GM19043 (cell line): ENCODE data around the gene LCN10.
A peak's percentile ranks its signal among the peaks of the same experiment; 100 is the strongest.
"Not testable (repeated sequence)": the region's sequence is repeated elsewhere in the genome, so short reads cannot be mapped to it uniquely, and the experiment has no call there.

Source experiments
- ATAC-seq: cut with Tn5 transposase; IDR thresholded peaks from one replicate; pipeline ENCODE4 v1.9.1; 2021; ENCODE audit warnings: low read depth; ENCODE audit not compliant: unreplicated experiment

Gene LCN10

DNA sequence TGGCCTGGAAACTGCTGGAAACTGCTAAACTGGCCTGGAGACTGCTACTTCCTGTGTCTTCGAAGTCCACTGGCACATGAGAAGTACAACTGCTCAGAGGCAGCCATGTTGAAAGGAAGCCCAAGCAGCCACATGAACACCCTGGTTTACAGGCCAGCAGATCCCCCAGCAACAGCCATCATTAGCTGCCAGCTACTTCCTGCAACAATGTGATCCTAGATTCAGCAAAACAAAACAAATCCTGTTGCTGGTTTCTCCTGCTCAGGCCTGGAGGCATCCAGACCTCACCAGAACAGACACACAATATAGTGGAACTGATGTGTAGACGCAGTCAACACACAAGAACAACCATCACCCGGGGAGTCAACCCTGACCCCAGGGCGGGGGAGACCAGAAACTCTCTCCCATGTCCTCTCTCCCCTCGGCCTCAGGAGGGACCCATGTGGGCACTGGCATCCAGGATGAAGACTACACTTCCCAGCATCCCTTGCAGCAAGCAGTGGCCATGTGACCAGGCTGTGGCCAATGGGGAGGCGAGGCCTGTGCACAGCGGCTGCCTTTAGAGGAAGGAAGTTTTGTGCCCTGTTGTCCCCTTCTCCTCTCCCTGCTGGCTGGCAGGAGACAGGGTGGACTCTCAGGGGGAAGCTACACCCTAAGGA, 30.8 kb upstream of the LCN10 start:
- no peak for ATAC-seq

DNA sequence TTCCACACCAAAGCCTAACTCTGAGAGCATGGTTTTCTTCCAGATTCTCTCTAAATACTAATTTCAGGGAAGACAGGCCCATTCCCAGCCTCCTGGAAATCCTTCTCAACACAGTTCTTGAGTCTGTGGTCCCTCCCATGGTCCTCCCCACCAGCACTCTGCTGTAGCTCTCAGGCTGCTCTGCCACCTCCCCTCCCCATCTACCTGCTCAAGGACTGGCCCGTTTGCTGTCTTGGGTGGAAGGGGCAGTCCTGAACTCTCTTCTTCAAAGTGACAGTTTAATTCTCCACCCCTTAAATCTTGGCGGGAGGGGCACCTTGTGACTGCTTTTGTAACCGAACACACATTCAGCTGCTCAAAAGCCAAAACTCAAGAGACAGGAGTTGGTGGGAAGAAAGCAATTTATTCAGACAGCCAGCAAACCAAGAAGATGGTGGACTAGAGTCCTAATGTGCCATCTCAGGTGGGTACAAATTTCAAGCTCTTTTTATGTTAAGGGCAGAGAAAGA, 29.2 kb upstream of the LCN10 start:
- no peak for ATAC-seq

DNA sequence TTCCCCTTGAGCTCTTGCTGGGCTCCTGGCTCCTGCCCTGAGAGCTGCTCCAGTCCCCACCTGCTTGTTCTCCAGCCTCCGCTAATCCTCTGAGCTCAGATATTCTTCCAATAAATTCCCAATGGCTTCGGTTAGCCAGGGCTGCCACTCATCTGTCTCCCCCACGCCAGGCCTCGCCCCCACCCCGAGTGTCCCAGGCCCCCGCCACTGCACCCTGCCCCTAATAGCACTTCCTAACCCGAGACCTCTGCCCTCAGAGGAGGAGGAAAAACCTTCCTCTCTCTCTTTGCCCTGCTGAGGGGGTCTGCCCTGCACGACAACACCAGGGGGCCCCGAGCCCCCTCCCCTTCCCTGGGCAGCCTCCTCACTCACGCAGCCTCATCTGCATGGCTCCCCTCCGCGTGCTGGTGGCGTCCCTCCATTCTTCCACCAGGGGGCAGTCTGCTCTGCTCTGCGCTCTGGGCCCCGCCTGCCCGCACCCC, 27.0 kb upstream of the LCN10 start:
- no peak for ATAC-seq

DNA sequence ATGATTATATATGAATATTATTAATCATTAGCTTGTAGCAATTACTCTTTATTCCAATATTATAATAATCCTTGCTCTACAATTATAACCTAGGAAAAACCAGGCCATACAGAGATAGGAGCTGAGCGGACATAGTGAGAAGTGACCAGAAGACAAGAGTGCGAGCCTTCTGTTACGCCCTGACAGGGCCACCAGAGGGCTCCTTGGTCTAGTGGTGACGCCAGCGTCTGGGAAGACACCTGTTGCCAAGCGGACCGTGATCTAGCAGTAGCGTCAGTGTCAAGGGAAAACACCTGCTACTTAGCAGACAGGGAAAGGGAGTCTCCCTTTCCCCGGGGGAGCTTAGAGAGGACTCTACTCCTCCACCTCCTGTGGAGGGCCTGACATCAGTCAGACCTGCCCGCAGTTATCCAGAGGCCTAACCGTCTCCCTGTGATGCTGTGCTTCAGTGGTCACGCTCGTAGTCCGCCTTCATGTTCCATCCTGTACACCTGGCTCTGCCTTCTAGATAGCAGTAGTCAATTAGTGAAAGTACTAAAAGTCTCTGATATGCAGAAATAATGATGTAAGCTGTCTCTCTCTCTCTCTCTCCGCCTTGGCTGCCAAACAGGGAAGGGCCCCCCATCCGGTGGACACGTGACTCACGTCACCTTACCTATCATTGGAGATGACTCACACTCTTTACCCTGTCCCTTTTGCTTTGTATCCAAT, 23.8 kb upstream of the LCN10 start:
- ATAC-seq = not testable (repeated sequence)

DNA sequence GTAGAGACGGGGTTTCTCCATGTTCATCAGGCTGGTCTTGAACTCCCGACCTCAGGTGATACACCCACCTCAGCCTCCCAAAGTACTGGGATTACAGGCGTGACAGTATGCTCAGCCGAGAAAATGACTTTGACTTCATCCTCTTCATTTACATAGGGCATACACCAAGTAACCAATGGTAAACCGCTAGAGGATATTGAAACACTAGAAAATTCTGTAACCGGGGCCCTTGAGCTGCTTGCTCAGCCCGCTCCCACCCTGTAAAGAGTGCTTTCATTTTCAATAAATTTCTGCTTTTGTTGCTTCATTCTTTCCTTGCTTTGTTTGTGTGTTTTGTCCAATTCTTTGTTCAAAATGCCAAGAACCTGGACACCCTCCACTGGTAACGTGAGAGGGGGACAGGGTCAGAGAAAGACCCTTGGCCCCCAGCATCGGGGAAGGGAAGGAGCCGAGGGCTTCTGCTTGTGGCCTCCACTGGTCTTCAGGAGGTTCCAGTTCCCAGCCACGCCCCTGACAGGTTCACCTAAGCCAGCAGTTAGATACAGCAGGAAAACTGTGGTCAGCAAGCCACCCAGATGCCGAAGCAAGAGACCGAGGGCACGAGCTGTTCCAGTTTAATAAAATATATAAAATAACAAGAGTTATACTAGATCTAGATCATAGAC, 23.1 kb upstream of the LCN10 start:
- ATAC-seq = peak; percentile 68

DNA sequence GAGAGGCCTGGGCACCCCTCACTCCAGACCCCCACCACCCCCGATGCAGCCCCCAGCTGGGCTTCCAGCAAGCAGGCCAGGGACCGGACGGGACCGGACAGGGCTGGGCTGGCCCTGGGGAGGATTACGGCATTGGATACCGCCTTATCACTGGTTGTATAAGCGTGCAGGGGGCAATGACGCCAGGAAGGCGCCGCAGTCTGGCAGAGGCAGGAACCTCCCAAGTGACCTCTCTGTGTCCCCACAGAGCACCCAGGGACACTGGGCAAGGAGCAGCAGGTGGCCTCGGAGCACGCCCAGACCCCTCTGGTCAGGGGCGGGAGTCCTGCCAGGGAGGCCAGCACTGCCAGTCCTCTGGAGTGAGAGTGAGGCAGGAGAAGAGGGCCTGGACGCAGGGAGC, 22.3 kb upstream of the LCN10 start:
- ATAC-seq = no peak

DNA sequence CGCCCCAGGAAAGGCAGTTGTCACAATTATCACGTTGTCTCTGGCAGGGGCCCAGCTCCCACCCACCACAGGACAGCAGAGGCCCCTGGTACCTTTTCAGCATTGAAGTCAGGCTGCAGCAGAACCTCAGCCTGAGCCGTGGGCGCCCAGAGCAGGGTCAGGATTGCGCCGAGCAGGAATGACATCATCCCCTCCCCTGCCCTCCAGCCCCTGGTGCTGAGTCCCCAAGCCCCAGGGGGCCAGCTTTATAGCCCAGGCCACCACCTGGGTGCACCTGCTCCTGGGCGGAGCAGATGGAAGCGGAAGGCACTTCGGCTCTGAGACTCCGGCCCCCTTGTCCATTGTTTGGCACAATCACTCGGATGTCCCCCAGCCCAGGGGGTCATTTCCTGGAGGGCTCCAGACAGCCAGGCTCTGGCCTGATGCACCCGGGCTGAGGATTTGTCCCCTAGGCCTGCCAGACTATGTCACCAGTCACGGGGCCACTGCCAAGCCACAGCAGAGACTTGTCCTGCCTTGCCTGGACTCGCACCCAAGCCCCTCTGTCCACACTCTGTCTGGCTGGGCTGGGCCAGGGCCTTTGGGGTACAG, 21.7 kb upstream of the LCN10 start, which contains the start of gene LCN15:
Gene LCN15 (minus strand): TSS at position 218 of the 591 bp plus-strand sequence. CDS start 30 bp downstream, at position 188.
- no peak for ATAC-seq

DNA sequence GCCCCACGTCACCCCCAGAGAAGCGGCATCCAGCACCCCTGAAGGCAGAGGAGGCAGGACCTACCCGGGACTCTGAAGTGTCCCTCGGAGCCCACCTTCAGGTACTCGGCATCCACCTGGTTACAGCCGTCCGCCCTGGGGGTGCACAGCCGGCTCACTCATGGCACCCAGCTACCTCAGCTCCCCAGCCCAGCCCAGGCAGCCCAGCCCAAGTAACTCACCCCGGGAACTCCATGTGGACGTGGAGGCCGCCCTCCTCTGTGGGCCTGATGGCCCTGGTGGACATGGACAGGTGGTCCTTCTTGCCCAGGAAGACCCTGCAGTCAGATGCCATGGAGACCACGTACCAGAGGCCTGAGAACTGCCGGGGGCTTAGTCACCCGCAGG, 20.9 kb upstream of the LCN10 start:
- ATAC-seq = no peak

DNA sequence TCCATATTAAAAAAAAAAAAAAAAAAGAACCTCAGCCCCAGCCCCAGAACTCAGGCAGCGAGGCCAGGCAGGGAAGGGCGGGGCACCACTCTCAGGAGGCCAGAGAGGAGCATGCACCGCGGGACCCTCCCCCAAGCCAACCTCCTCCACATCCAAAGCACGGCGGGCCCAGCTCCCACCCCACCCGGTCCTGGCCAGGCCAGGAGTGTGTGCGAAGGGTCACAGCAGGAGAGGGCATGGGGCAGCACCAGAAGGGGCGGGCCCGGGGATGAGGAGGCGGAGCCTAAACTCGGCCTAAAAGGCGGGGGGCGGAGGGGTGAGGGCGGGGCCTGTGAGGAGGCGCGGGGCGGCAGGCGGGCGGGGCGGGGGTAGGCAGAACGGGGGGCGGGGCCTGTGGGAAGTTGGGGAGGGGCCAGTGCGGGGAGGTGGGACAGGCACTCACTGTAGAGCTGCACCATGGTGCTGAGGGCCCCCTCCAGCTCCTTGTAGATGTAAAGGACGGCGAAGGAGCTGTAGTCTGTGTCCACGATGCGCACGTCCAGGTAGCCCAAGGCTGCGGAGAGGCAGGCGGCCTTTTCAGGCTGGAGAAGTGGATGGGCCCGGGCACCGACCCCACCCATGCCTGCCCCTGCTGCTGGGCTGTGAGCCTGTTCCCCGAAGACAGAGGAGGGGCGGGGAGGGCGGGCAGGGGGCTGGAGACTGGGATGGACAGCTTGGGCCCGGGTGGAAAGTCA, 20.3 kb upstream of the LCN10 start:
- ATAC-seq = no peak

DNA sequence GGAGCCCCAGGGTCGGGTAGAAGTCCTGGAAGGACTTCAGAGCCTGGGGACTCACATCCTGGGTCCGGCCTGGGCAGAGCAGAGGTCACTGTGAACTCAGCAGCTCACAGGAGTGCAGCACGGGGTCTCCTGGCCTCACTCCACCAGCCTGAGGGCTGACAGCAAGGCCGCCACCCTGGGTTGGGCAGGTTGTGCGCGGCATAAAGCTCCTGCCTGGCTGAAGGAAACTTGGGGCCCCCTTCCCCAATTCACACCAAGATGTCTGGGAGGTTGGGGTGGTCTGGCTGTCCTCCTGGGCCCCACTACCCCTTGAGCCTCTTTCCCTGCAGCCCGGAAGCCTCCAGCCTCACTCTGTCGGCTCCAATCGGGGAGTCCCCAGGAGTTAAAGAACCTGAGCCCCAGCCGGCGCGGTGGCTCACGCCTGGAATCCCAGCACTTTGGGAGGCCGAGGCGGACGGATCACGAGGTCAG, 19.5 kb upstream of the LCN10 start:
- ATAC-seq = no peak

DNA sequence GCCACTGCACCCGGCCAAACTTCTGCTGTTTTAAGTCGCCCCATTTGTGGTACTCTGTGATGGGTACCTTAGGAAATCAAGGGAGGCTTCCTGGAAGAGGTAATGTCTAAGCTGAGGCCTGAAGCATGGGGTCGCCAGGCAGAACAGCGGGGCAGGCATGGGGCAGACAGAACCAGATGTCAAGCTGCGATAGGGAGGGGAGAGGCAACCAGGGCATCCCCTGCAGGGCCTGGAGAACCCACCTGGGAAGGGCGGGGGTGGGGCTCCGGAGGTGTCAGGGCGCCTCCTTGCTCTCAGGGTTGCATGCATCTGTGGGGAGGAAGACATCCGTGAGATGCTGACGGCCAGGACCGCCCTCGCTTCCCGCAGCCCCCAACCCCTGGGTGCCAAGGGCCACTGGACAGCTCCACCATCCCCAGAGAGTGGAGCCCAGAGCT, 18.8 kb upstream of the LCN10 start:
- no peak for ATAC-seq

DNA sequence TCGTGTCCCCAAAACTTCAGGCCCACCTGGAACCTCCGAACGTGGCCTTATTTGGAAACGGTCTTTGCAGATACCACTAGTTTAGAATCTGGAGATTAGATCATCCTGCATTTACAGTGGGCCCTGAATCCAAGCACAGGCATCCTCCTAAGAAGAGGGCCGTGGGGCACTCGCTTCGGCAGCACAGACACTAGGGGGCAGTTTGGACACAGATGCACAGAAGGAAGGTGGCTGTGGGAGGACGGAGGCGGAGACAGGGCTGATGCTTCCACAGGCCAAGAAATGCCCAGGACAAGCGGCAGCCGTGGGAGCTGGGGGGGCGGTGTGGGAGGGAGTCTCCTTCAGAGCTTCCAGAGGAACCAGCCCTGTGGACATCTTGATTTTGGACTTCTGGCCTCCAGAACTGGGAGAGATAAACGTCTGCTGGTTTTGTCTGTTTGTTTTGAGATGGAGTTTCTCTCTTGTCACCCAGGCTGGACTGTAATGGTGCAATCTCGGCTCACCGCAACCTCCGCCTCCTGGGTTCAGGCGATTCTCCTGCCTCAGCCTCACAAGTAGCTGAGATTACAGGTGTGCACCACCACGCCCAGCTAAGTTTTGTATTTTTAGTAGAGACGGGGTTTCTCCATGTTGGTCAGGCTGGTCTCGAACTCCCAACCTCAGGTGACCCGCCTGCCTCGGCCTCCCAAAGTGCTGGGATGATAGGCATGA, 18.2 kb upstream of the LCN10 start:
- not testable (repeated sequence) for ATAC-seq

DNA sequence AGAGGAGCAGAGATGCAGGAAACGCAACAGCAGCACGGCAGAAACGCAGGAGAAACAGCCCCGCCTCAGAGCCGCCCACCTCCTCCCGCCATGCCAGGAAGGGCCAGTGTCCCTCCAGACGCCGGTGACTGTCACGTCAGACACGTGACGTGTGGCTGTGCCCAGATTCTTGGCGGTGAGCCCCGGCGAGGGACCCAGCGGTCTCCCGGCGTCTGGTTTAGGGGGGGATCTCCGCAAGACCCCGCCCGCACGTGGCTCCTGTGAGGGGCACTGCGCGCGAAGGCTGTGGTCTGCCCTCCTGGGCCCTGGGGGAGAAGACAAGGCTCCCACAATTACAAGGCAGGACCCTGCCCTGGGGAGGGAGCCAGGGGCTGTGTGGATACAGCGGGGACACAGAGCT, 17.7 kb upstream of the LCN10 start:
- no peak for ATAC-seq

DNA sequence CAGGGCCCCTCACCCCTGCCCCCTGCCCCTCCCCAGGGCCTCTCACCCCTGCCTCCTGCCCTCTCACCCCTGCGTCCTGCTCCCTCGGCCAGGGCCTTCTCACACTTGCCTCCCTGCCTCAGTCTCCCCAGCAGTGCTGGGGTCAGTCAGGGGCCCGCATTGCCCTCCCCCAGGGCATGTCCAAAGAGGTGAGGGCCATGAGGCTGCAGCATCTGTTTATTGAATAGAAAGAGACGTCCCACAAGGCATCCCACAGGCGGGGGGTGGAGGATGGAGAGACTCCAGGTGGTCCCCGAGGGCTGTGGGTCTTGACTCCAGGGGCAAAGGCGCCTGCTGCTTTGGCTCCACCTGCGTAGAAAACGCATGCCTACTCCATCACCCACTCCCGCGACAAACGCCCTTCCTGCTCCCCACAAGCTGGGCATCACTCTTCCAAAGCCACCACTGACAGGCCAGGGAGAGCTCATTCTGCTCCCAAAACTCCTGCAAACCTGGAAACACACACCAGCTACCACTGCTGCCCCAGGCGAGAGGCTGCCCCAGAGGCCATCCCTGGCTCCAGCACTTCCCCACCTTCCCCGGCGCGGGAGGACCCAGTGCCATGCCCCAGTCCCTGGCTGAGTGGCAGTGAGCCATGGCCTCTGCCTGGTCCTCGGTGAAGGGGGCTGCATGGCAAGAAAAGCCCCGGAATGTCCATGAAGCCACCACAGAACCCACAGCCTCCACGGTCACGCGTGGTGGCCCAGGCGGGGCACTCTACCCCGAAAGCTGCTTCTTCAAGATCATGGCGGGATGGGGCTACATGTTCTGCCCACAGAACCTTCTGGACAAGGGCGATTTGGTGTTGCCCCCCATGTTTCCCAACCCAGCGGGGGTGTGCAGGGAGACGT, 16.9 kb upstream of the LCN10 start:
- ATAC-seq = no peak

DNA sequence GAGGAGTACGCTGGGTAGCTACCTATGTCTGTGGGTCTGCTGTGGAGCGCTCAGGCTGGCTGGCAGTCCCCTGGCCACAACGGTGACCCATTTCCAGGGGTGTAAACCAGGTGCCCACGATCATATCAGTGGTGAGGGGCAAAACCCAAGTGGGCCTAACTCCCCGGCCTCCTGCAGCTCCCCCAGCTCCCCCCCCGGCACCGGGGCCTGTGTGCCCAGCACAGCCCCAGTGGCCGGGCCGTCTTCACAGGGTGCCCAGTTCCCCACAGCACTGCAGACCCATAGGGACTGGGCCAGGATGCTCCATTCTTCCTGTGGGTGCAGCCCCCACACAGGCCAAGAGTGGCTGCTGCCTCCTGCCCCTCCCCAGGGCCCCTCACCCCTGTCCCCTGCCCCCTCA, 16.3 kb upstream of the LCN10 start:
- no peak for ATAC-seq

DNA sequence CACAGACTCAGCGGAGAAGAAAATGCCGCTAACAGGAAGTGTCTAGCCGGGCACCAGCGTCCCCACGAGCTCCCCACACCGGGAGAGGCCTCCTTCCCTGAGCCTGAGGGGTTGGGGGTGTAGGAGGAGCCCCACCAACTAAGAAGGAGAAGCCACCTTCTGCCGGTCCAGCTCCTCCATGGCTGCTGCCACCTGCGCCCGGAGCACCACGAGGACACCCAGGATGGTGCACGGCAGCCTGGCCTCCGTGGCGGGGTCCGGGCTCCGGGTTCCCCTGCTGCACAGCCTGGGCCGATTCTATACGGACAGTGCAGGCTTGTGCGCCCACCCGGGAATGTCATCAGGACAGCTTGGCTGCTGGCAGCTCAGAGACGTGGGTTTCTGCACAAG, 15.0 kb upstream of the LCN10 start:
- no peak for ATAC-seq

DNA sequence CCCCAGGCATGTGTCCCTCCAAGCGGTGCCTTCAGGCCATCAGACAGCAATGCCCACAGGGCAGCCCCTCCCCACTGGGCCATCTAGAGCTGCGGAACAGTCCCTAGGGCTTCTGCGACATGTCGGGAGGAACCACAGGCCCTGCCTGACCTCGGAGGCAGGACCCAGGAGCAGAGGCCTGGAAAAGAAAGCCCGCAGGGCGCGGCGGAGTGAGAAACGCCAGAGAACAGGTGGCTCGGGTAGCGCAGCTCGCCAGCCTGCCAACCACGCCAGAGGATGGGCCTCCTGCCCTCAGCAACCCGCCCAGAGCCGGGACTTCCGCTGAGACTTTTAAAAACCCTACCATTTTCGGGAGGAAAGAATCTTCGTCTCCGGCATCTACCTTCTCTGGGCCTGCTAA, 14.6 kb upstream of the LCN10 start:
- ATAC-seq = no peak

DNA sequence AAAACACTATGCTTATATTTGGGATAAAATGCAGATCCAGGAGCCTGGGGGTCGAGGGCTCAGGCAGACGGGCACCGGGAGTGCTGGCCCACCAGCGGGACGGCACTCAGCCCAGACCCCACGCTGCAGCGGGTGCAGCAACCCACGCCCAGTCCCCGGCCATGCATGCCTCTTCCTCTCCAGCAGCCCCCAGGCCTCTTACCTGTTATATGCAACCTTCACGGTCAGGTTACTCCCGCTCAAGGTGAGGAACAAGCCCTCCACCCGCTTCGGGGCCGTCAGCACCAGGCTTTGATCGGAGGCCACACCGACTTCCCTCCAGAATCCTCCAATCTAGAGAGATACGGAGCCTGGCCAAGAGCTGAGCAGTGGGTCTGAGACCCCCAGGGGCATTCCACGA, 14.1 kb upstream of the LCN10 start:
- no peak for ATAC-seq

DNA sequence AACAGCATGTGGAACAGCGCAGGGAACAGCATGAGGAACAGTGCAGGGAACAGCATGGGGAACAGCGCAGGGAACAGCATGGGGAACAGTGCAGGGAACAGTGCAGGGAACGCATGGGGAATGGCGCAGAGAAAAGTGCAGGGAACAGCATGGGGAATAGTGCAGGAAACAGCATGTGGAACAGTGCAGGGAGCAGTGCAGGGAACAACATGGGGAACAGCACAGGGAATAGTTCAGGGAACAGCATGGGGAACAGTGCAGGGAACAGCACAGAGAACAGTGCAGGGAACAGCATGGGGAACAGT, 13.3 kb upstream of the LCN10 start:
- no peak for ATAC-seq
